GM12873 (cell line): ENCODE results near the gene GSTO1.

Experiments used
- TF ChIP-seq, protein P1 (sequence below): IDR thresholded peaks from 2 replicates; pipeline ENCODE4 v1.5.1; 2012; ENCODE audit warnings: low read depth, mild to moderate bottlenecking, moderate library complexity, low read length, control low read depth; ENCODE audit not compliant: insufficient read depth; ENCODE audit errors: missing control alignments

Gene GSTO1

DNA sequence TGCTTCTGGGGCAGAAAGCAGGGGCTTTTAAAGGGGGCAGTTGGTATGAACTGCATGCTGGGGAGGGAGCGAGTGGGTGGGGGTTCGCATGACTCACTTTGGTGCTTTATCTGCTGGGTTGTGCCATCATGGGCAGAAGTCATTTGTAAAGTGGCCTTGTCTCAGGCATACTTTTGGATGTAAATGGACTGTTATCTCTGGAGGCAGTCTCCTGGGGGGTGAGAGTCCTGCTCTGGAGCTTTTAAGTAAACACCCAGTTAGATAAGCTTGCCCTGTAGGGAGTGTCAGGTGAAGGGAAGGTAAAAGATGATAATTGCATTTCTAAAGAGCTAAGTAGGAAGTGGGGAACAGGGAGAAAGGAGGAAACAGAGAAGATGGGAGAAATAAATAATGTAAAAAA lies 1.6 kb upstream of the GSTO1 start:
- TF ChIP-seq, protein P1, sequence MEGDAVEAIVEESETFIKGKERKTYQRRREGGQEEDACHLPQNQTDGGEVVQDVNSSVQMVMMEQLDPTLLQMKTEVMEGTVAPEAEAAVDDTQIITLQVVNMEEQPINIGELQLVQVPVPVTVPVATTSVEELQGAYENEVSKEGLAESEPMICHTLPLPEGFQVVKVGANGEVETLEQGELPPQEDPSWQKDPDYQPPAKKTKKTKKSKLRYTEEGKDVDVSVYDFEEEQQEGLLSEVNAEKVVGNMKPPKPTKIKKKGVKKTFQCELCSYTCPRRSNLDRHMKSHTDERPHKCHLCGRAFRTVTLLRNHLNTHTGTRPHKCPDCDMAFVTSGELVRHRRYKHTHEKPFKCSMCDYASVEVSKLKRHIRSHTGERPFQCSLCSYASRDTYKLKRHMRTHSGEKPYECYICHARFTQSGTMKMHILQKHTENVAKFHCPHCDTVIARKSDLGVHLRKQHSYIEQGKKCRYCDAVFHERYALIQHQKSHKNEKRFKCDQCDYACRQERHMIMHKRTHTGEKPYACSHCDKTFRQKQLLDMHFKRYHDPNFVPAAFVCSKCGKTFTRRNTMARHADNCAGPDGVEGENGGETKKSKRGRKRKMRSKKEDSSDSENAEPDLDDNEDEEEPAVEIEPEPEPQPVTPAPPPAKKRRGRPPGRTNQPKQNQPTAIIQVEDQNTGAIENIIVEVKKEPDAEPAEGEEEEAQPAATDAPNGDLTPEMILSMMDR: no peak

DNA sequence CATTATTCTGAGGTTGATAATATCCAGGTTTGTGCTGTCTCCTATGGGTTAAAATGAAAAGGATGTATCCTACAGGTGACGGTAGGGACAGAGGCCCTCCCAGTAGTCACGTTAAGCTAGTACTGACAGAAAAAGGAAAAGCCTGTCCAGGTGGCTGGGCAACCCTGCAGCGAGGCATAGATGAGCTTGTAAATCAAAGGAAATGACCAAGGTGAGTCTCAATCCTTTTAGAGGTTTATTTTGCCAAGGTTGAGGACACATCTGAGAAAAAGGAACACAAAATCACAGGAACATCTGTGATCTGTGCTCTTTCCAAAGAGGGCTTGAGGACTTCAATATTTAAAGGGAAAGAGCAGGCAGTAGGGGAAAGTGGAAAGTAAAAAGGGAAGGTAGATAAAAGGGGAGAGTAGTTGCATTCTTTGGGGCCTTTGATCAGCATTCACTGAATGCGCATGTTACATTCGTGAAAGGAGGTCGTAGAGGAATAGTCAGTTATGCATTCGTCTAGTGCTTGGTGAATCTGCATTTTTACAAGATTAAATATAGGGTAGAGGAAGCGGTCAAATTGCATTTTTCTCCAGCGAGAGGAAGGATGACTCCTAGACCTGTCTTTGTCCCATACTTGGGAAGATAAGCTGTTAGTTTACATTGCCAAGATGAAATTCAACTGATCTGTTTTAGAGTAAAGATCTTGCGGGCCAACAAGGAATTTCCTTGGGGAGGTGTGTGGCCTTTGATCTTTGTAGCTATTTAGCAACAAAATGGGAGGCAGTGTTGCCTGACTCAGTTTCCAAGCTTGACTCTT lies 884 bp upstream of the GSTO1 start:
- TF ChIP-seq, protein P1: no peak

DNA sequence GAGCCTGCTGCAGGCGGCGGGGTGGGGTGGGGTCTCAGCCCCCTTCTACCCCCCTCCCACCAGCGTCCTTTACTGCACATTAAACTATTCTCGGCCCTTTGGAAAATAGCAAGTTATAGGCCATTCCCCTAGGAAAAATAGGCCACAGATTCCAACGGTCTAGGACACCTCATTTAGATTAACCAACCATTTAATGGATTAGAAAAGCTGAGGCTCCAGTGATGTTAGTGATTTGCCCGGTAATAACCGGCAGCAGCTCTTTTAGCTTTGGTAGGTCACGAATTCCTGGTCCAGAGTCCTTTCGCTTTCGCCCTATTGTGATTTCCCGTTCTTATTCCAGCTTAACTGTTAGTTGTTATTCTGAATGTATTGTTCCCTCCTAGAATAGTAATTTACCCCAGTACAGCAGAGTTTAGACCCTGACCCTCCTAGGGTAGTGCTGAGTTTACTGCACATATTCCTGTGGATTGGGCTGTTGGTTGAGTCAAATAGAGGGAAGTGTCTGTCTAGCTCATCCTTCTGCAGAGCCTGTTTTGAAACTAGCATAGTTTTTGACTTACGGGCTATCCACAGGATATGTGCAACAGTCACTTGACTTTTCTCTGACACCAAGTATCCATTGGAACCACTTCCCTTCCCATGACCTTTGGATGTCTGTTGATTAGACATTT lies 754 bp downstream of the GSTO1 start:
- TF ChIP-seq, protein P1: no peak

DNA sequence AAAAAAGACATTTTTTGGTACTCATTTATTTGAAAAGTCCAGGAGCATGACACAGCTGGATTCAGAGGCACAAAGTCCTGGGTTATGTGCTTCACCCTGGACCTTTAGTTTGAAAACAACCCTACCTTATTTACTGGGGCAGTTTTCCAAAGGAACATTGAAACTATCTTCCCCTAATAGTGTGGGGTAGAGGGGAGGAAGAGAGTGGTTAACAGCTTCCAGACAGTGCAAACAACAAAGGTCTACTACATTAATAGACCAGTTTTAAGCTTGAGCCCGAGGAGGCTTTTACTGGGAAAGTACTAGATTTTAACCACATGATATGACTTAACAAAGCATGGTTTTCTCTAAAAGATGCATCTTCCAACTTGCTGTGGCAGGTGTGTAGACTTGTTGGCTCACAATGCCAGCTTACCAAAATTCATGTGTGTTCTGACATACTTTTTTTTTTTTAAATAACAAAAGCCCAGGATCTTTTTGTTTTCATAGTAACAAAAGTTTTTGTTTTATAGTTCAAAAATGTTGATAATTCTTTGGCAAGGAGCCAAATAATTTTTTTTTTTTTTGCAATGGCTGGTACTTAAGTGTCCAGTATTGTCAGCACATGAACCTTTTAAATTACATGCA lies 1.8 kb downstream of the GSTO1 start:
- TF ChIP-seq, protein P1: no peak

DNA sequence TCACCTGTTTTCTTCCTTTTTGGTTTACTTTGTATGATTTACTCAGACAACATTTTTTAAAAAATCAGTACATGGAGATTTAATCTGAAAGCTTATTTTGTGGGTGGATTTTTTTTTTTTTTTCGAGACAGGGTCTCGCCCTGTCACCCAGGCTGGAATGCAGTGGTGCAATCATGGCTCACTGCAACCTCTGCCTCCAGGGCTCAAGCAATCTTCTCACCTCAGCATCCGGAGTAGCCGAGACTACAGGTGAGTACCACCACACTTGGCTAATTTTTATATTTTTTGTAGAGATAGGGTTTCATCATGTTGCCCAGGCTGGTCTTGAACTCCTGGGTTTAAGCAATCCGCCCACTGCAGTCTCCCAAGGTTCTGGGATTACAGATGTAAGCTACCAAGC lies 2.5 kb downstream of the GSTO1 start:
- TF ChIP-seq, protein P1: no peak

DNA sequence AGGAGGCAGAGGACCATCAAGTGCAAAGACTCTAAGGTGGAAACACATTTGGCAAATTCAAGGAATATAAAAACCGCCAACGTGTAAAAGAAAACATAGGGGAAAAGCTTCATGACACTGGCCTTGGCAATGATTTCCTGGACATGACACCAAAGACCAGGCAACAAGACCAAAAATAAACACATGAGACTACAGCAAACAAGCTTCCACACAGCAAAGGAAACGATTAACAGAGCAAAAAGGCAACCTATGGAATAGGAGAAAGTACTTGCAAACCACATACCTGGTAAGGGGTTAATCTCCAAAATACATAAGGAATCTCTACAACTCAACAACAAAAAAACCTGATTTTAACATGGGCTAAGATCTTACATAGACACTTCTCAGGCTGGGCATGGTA lies 3.5 kb downstream of the GSTO1 start:
- TF ChIP-seq, protein P1: no peak

DNA sequence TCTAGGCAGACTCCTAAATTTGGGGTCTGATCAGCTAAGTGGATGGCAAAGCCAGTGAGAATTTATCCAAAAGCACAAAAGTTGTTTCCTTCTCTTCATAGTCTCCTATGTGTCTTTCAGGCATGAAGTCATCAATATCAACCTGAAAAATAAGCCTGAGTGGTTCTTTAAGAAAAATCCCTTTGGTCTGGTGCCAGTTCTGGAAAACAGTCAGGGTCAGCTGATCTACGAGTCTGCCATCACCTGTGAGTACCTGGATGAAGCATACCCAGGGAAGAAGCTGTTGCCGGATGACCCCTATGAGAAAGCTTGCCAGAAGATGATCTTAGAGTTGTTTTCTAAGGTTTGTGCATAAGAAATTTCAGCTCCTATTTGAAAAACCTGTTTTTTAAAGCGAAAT lies 4.8 kb downstream of the GSTO1 start:
- TF ChIP-seq, protein P1: no peak
